Measurements from ENCODE around the gene STARD13.
"Not testable (repeated sequence)": the region's sequence is repeated elsewhere in the genome, so short reads cannot be mapped to it uniquely, and the experiment has no call there.

The STARD13 gene

GRCh38 chr13:33172911-33173310 lies 112.6 kb downstream of the STARD13 start:
- no peak for DNase-seq

- DNase-seq = no peak
These were observed 113.2 kb downstream of the STARD13 start for GRCh38 chr13:33172400-33172799.

- DNase-seq = no peak
These were observed 116.1 kb downstream of the STARD13 start for GRCh38 chr13:33169273-33169980.

GRCh38 chr13:33168321-33168960 lies 117.1 kb downstream of the STARD13 start:
- no peak for DNase-seq

- no peak for DNase-seq
These were observed 118.1 kb downstream of the STARD13 start for GRCh38 chr13:33167491-33167890.

- DNase-seq = no peak
These were observed 119.8 kb downstream of the STARD13 start for GRCh38 chr13:33165787-33166186.

- DNase-seq = no peak
These were observed 121.2 kb downstream of the STARD13 start for GRCh38 chr13:33164331-33164730.

GRCh38 chr13:33162725-33163124 lies 122.8 kb downstream of the STARD13 start:
- DNase-seq = not testable (repeated sequence)

DNA sequence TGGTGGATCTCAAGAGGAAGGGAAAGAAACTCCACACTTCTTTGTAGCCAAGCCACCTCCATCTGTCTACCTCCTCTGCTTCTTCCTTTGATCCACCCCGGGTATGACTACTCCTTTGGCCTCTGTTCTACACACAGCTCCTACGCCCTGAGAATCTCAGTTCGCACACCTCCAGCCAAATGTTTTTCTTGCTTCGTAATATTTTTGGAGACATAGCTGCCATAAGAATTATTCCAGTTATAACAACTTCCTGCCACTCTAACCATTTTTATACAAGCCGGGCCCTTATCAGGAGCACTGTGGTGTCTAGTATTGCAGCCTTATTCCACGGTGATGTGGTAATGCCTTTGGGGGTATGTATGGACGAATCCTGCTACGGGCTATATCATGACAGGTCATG lies 126.7 kb downstream of the STARD13 start:
- DNase-seq = no peak

DNA sequence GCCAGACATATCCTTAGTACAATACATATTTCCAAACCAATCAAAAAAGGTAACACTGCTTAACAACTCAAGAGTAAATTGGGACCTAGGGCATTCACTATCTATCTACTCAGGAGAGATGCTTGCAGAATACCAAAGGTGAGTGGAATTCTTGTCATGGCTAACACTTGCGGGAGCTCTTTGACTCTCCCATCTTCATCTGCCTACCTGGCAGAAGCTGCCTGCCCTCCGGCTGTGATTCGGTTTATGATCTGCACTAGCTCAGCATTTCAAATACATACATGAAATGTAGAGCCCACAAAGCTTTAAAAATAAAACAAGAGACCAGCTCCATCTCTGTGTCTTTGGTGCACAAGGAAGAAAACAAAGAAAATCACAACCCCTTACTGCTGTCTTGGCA lies 127.3 kb downstream of the STARD13 start:
- DNase-seq = no peak

GRCh38 chr13:33154911-33155310 lies 130.6 kb downstream of the STARD13 start:
- no peak for DNase-seq

DNA sequence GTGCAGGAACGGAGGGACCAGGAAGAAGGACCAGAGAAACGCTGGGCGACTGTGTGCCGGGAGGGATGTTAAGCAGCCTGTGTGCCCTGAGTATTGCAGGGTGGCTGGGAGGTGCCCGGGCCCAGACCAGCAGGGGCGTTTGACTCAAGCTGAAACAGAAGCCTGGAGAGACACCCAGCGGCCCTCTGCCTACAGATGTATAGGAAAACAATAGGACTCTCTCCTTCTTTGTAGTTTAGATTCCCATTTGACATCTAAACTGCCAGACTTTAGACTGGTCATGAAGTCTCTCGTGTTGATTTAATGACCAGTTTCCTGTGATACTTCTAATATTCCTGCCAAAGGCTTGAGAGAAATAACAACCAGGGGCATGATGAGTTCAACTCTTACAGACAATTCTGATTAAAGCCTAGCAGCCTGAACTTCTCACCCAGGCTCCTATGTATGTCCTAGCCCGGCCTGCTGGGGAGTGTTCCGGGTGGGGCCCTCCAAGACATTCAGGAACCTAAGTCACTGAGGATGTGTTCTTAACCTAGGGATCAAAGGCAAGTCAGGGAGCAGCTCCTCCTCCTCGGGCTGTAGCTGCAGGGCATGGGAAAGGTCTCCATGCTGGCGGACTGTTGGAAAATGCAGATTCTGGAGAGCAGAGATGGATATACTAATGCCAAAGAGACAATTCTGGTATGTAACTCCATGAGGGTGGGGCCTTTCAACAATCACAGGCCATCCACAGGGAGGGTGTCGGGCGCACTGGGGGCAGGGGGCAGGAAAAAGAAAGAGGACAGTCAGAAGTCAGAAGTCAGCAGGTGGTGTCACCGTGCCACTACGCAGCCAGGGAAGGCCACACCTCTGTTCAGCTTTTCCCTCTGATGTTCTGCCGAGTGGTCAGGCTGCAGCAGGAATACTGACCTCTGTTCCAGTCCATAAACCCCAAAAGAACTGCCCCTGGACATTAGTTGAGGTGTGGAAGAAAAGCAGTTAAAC lies 131.8 kb downstream of the STARD13 start:
- no peak for DNase-seq

DNA sequence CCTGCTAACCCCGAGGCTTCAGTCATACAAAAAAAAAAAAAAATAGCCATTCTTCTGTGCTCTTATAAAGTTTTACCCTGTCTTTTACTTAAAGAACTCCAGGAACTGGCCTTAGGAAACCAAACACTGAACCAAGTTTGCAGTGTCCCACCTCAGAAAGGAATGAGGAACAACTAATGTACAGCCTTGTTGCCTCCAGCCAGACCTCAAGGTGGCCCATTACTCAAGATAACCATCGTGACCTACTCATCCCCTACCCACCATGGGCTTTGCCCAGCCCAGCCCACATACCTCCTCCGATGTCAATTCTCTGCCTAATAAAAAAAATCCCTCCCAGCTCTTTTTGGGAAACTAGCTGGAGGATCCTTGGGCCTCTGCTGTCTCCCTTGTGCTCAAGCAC lies 133.2 kb downstream of the STARD13 start:
- DNase-seq = no peak

DNA sequence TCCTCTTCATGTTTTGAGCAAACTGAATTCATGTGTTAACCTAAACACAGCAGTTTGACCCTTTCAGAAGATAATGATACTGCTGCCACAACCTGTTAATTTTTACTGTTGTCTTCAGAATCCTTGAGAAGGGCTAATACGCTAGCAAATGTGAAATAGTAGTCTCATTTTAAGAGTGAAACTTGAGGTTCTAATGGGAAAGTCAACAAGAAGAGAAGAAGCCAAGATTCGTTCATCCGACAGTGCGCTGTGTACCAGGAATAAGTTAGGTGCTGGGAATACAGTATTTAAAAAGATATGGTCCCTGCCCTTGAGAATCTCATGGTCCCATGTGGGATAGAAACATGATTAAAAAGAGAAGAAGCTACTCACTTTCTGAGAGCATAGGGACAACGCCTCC lies 134.9 kb downstream of the STARD13 start:
- DNase-seq = no peak

- no peak for DNase-seq
These were observed 135.4 kb downstream of the STARD13 start for GRCh38 chr13:33150126-33150525.

GRCh38 chr13:33147832-33148231 lies 137.7 kb downstream of the STARD13 start:
- DNase-seq = no peak

- no peak for DNase-seq
These were observed 138.5 kb downstream of the STARD13 start for GRCh38 chr13:33146843-33147611.

DNA sequence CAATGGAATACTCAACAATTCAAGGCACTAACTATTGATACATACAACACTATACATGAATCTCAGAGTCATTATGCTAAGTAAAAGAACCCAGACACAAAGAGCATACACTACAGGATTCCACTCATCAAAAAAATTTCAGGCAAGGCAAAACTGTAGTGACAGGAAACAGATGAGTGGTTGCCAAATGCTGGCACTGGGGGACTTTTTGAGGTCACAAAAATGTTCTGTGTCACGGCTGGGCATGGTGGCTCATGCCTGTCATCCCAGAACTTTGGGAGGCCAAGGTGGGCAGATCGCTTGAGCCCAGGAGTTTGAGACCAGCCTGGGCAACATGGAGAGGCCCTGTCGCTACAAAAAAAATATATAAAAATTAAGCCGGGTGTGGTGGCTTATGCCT lies 139.9 kb downstream of the STARD13 start:
- no peak for DNase-seq

DNA sequence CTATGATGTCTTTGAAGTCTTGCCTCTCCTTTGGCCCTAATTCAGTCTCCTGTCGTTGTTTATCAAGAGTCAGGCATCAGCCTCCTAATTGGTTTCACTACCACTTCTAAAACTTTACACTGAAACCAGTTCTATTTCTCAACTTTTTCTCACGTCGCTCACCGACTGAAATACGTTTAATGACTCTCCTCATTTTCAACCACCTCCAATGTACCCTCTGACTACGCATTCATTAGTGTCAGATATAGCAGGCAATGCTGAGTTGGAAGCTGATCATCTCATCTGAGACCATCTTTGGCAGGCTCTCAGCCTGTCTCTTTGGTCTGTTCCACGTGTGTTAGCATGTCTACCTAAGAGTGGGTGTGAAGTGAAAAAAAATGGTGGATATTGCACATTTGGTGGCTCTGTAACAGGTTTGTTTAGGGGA lies 141.2 kb downstream of the STARD13 start:
- DNase-seq = no peak

- no peak for DNase-seq
These were observed 145.6 kb downstream of the STARD13 start for GRCh38 chr13:33139780-33140535.

DNA sequence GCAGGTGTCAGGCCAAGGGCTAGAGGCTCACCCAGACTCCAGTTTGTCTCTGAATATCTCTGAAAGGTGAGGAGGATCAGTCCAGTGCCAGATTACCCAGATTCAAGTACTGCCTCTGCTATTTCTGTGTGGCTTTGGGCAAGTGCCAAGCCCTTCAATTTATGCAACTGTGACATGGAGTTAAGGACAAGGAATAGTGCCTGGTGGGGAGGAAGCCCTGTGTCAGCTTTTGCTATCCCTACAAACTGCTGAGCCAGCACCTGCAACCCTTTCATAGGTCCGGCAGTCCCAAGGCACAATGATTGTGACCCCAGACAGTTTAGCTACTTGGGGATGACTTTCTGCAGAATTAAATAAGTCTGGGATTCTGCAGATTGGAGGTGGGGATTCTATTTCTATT lies 146.4 kb downstream of the STARD13 start:
- DNase-seq = no peak

DNA sequence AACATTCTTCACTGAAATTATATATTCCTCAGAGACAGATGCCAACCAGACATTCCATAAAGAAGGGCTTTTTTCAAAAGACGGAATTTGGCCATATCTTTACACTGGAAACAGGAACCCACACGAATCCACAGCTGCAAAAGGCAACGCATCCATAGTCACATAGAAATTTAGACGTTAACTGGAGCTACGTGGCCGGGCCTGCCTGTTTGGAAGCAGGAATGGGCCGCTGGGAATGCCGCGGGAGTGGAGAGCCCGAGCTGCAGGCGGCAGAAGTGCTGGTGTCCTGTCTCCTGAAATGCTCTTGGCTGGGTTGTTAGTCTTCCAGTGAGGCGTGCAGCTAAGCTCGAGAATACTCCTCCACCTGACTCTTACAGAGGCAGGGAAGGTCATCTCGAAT lies 147.1 kb downstream of the STARD13 start:
- no peak for DNase-seq

All from amniotic stem cell (primary cell).